ENCODE measurements around the gene ZFP36.

DNA sequence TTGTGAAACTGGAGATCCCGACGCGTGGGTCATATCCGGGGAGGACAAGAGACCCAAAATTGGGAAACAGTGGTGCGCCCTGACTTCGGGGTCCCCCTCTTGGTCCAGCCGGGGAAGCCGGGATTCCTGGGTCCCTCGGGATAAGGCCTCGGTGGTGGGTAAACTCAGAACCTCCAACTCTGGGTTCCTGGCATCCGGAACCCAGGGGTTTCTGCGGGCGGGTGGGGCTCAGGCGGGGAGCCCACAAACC lies 688 bp downstream of the ZFP36 start:
- no peak for TF ChIP-seq EZH2 (IDR thresholded peaks at IDR 0.05; ENCODE audit: borderline replicate concordance, low read length)
- TF ChIP-seq, protein P1, sequence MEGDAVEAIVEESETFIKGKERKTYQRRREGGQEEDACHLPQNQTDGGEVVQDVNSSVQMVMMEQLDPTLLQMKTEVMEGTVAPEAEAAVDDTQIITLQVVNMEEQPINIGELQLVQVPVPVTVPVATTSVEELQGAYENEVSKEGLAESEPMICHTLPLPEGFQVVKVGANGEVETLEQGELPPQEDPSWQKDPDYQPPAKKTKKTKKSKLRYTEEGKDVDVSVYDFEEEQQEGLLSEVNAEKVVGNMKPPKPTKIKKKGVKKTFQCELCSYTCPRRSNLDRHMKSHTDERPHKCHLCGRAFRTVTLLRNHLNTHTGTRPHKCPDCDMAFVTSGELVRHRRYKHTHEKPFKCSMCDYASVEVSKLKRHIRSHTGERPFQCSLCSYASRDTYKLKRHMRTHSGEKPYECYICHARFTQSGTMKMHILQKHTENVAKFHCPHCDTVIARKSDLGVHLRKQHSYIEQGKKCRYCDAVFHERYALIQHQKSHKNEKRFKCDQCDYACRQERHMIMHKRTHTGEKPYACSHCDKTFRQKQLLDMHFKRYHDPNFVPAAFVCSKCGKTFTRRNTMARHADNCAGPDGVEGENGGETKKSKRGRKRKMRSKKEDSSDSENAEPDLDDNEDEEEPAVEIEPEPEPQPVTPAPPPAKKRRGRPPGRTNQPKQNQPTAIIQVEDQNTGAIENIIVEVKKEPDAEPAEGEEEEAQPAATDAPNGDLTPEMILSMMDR (IDR thresholded peaks at IDR 0.05; ENCODE audit: low read length), result no peak
